ENCODE measurements around the gene COL4A2.
"Not testable (repeated sequence)": the region's sequence is repeated elsewhere in the genome, so short reads cannot be mapped to it uniquely, and the experiment has no call there.

Gene COL4A2

DNA sequence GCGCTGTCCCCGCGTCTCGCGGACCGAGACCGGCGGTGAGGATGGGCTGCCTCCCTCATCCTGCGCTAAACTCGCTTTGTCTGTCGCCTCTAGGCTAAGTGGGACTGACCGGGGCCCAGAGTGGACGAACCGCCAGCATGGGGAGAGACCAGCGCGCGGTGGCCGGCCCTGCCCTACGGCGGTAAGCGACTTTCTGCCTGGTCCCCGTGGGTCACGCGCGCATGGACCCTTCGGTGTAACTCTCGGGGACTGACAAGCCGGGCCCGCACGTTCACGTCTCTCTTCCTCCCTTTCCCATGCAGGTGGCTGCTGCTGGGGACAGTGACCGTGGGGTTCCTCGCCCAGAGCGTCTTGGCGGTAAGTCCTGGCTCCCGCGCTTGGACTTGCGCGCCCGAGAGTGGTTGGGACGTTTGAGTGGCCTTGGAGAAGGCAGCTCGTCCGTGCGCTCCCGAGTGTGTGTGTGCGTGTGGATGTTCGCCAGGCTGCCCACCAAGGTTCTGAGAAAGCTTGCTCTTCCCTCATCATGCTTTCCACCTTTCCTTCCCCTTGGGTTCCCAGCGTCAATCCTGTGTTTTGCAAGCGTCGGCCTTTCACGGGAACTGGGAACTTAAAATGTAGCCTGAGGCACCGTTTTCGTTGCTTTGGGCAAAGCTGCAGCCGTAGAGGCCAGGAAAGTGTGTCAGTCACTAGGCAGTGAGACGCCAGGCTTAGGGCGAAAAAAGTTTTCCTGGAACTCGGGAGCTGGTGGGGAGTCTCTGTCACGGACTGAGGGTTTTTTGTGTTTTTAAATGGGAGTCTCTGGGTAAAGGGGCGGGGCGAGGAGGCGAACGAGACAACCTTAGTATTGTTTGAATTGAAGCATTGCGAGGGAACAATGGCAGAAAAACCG, 927 bp downstream of the COL4A2 start:
- no peak for DNase-seq (ENCODE audit: low spot score)

DNA sequence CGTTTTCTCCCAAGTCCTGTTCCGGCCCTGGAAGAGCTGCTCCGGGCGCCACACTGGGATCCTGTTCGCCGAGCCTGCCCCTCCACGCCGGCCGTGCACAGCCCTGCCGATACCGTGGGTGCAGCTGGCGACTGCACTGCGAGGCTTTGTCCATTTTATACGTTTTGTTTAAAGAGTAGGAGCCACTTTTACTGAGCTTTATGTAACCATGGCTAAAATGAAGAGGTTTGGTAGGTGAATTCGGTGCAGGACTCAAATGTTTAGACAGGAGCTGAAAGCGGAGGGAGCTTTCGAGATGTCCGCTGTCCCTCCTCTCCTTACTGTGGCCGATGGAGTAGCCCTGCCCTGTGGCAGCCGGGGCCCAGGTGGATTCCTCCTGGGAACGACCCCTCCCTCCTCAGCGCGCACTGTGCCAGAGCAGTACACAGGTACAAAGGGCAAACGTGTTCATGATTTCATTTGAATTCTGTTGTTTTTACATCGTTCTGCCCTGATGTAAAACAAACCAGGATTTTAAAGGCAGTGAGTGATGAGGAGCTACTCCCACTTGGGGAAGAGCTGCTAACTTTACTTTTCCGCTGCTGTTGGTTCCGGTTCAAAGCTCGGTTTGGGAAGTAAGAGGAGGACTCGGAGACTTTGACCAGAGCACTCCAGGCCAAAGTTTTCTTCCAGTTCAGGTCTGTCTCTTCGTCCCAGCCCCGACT, 1.7 kb downstream of the COL4A2 start:
- DNase-seq (ENCODE audit: low spot score) = no peak

DNA sequence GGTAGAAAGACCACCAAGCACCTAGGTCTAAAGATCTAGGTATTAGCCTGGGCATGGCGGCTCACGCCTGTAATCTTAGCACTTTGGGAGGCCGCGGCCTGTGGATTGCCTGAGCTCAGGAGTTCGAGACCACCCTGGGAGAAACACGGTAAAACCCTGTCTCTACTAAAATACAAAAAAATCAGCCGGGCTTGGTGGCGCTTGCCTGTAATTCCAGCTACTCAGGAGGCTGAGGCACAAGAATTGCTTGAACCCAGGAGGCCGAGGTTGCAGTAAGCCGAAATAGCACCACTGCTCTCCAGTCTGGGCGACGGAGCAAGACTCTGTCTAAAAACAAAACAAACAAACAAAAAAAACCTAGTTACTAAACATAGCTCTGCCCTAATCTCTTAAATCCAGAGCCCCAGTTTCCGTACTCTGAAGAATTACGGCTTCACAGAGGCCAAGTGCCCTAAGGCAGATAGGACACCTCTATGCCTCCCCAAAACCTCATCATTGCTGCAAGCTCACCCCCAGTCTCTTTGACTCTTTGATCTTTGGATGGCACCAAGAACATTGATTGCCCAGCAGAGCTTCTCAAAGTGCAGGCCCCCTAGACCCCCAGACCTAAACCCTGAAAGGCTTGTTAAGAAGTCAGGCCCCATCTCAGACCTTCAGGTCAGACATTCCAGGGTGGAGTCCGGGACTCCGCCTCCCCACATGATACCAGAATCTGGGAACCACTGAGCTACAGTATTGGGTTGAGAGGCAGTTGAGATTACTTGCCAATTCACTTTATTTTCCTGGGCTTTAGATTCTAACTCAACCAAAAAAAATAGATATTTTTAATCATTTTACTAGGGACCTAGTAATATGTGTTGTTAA, 2.8 kb downstream of the COL4A2 start:
- no peak for DNase-seq (ENCODE audit: low spot score)

DNA sequence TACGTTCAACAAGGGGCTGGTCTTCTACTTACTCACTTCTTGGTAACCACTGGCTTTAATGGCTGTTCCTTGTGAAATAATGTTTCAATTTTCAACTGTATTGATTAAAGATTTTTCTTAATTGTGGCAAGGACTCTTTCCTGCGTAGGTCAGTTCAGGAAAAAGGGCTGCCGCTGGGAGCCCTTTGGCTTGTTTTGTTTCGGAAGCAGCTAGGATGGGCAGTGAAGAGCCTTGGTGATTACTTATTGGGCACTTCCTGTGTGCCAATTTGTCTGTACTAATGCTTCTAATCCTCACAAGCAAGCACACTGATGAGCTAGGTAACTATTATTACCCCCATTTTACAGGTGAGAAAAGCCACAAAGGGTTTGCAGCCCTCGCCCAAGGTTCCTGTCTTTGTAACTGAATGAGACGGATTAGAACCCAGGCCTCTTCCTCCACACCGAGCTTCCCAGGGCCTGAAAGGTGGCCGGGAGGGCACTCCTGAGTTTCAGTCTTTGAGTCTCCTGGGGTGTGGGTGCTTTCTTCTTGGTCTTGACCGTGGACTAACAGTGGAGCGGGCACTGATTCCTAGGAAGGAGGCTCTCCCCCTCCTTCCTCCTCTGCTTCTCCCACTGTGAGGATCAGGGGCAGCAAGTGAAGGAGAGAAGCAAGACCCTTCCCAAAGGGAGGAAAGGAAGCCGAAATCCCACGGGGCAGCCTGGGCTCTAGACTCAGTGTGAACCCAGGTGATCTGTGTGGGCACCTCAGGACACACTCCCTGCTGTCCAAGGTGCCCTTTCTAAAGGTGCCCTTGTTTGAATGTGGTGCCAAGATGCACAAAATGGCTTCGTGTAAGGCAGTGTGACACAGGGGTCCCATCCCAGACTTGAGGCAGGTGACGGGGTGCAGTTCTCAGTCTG, 3.7 kb downstream of the COL4A2 start:
- no peak for DNase-seq (ENCODE audit: low spot score)

DNA sequence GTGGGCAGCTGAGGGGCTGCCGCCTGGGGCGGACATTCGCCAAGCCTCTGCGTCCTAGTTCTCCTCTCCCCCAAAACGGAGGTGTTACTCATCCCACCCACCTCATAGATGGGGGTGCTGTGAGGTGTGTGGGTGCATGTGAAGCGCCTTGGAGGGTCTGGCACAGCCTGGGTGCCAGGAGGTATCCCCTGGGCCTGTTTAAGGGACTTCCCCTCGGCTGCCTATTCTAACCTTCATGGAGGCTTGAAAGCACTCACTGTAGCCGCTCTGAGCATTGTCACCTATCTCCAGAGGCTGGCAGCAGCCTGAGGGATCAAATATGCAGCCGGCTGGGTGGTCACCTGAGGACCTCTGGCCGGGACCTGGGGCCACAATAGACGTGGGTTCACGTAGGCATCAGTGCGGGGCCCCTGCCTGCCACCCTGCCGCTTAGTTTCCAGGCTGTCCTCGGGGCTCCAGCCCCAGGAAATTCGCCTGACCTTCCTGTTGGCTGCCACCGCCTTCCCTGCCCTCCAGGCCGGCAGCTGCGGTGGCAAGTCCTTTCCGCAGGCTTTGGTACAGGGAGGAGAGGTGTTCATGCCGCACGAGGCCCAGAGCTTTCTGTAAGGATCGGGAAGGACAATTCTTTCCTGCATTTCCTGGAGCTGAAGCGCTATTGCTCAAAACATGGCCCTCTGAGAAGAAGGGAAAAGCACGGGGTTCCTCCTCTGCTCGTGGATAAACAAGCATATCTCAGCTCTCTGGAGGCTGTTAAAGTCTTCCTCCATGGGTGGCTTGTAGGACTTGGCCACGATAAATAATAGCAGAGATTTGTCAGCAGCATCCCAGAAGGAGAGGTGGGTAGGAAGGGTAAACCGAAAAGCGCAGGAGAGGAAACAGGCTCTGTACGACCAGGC, 4.6 kb downstream of the COL4A2 start:
- no peak for DNase-seq (ENCODE audit: low spot score)

DNA sequence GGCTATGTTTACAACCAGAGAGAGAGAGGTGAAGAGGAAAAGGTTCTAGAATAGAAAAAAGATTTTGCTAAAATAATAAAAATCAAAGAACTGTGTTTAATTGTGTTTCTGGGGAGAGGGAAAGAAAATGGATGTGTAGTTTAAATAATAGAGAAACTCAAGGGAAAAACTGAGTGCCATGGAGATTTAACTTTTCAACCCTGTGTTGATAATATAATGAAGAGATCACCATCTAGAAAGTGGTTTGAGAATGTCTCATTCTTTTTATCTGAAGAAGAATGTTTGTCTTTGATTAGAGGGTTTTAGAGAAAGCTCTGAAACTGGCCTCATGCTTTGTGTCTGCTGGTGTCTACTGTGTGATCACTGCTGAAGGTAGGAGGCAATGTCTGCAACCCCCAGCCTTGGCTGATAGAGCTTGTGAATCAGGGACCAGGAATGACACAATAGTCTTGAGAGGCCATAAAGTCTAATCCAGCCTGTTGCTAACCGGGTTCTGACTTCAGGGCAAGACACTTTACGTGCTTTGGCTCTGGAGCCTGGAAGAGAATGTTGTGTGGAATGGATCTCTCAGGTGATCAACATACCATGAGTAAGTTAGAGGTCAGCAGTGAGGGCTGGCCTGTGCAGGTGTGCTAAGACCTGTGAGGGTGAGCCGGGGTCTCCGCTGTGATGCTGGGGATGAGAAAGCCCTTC, 5.4 kb downstream of the COL4A2 start:
- DNase-seq (ENCODE audit: low spot score) = no peak

DNA sequence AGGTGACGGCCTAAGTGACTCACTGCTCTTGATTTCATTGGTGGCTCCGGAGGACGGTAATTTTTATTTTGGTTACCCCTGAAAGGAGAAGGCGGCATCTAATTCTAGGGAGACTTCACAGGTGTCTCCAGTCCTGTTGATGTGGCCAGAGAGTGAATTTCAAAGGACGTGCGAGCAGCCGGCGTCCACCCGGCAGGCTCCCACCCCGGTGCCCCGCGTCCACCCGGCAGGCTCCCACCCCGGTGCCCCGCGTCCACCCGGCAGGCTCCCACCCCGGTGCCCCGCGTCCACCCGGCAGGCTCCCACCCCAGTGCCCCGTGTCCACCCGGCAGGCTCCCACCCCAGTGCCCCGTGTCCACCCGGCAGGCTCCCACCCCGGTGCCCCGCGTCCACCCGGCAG, 6.2 kb downstream of the COL4A2 start:
- DNase-seq (ENCODE audit: low spot score) = not testable (repeated sequence)

DNA sequence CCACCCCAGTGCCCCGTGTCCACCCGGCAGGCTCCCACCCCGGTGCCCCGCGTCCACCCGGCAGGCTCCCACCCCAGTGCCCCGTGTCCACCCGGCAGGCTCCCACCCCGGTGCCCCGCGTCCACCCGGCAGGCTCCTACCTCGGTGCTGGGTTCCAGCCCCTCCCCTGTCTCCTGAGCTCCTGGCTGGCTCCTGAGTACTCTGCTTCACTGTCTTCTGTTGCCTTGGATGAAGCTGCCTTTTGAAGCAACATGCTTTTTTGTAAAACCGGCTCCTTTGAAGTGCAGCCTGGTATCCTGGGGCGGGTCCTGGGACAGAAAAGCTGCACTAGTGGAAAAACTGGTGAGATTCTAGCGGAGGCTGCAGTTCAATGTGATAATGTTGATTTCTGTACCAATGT, 6.6 kb downstream of the COL4A2 start:
- DNase-seq (ENCODE audit: low spot score) = not testable (repeated sequence)

DNA sequence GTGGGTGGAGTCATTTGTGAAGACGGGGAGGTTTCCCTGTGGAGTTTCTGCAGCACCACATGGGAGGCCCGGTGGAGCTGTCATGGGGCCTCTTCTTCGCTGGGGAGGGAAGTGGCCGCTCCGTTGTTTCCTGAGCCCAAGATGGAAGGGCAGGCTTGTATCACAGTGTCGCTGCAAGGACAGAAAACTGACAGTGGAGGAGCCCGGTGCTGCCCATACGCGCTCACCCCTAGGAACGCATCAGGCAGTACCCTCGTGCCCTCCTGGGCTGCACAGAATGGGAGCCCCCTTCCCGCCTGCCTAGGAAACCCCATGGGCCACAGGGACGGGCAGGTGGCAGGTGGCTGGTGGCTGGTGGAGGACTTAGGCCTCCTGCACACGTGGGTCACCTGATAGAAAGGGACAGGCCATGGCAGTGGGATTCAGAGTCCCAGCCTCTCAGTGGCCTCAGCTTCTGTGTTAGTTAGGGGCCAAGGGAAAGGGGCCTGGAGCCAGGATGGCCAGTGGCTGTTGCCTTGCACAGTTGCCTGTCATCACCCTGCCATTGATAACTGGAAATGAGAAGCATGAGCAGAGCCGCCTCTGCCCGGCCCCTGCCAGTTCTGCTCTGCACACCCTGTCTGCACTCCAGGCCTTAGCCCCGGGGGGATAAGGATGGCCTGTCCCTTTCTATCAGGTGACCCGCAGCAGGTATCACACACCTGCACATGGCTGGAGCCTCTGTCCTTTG, 7.6 kb downstream of the COL4A2 start:
- no peak for DNase-seq (ENCODE audit: low spot score)

DNA sequence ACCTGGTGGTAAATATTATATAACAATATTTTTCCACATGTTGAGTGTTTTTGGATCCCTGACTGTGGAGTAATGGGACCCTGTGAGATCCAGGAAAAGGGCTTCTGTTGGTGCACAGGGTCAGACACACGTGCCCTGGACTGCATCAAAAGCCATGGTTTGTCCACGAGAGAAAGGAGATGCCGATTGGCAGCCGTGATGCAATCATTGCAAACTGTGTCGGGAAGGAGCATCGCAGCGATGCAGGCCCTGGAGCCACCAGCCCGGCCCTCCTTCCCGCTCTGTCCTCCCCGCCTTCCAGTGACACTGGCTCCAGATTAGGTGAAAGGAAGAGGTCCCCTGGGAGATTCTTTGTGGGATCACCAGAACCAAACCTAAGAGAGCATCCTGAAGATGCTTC, 9.1 kb downstream of the COL4A2 start:
- DNase-seq (ENCODE audit: low spot score) = no peak

DNA sequence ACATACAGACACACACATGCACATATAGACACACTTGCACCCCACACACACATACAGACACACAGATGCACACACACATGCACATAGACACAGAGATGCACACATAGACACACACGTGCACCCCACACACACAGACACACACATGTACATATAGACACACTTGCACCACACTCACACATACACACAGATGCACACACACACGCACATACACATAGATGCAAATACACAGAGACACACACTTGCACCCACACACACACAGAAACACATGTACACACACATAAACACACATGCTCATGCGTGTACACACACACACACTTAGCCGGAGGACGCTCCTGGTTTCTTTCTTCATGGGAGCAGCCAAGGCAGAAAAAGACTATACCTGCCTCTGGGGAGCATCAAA, 10.0 kb downstream of the COL4A2 start:
- DNase-seq (ENCODE audit: low spot score) = no peak

DNA sequence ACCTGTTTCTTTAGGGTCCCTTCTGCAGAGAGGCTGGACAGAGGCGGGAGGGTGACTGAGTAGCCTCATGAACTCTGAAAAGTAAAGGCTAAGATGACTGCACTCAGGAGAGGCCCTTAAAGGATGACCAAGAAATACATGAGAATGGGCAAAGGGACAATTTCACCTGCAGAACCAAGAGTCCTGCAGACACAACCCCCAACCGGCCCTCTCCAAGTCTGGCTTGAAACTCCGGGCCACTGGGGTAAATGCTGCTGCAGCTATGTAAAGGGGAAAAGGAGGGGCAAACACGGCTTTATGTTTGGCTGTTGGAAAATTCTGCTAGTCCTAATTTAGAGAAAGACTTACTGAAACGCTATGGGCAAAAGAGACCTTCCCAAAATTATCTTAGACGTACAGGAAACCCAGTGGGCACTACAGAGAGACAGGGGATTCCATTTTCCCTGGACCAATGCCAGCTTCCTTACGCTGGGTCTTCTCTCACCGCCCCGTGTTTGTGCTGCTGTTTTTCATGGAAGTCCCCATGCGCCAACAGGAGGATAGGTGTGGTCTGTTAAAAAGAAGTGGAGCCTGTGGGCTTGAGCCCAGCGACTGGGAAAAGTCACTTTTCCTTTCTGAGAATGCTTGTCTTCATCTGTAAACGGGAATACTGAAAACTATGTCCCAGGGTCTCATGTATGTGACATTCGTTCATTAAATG, 10.6 kb downstream of the COL4A2 start:
- no peak for DNase-seq (ENCODE audit: low spot score)

DNA sequence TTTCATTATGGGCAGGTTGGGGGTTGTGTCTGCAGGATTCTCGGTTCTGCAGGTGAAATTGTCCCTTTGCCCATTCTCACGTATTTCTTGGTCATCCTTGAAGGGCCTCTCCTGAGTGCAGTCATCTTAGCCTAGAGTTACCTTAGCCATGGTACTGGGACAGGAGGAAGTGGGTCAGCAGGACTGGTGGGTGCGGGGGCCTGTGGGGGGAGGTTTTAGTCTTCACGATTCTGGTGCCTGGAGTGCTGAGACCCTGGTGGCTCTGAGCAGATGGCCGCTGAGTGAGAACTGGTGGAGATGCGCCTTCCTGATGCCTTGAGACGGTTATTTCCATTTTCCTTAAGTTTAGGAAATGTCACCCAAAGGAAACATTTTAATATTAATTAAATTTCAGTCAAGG, 11.8 kb downstream of the COL4A2 start:
- DNase-seq (ENCODE audit: low spot score) = no peak

DNA sequence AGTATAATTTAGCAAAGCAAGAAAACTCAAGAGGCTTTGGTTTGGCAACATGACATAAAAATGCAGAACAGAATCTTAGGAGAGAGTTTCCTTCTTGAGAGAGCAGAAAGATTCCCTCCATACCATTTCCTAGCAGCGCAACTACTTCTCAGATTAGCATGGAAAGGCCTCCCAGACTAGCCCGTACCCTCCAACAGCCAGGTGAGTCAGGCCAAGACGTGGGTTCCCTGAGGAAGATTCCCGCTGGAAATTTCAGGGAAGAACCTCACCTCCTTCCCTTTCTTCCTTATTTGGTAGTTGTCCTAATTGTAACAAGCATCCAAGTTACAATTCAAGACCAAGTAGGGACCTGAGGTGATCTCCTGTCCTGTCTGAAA, 12.3 kb downstream of the COL4A2 start:
- no peak for DNase-seq (ENCODE audit: low spot score)

DNA sequence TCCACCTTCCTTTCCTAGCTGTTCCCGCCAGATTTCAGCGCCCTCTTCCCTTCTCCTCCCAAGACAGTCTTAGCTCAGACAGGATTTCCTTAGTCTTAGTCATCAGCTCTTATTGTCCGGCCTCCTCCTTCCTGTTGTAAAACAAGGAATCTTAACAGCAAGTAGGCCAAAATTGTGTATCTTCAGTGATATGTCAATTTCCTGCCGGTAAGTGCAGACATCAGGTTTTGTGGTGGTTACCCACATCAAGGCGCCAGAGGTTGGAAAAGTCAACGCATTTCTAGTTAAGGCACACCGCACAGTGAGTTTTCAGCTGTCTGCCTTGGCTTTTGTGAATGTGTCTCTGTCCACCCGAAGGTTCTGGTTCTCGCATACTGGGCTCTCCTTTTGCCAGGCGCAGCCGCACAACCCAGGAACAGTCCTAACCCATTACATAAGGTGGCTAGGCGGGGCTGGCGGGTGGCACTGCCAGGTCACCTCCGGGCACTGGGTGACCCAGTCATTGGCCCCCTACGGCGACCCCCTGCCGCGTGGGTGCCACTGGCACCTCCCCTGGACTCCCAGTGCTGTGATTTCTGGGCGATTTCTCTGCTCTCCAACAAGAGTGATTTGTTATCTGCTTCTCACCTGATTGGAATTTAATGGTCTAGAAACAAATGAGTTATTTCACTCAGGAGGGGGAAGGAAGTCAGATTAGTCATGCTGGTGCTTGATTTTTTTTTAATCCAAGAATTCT, 12.9 kb downstream of the COL4A2 start:
- no peak for DNase-seq (ENCODE audit: low spot score)

DNA sequence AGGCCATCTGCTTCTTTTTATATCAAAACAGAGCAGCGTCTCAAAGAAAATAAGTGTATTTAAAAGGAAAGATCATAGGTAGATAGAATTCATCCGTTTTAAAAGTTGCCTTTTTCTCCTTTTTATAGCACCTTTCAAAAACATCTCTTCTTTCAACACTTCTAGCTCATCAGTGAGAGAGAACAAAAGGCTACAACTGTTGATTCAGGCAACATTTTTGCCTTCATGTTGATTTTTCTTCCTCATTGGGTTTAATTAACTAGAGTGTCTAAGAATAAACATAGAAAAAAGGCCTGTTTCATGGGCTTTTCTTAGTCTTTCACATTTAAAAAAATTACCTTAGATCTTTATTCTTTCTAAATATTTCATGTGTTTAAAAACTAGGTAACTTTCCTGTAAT, 13.6 kb downstream of the COL4A2 start:
- no peak for DNase-seq (ENCODE audit: low spot score)

DNA sequence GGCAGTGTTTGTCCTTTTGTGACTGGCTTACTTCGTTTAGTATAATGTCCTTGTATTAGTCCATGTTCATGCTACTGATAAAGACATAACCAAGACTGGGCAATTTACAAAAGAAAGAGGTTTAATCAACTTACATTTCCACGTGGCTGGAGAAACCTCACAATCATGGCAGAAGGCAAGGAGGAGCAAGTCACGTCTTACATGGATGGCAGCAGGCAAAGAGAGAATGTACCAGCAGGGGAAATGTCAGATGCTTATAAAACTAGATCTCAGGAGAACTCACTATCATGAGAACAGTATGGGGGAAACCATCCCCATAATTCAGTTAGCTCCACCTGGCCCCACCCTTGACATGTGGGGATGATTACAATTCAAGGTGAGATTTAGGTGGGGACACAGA, 14.5 kb downstream of the COL4A2 start:
- DNase-seq (ENCODE audit: low spot score) = not testable (repeated sequence)

Measured in hematopoietic multipotent progenitor cell treated with erythropoietin and hydrocortisone succinate and interleukin-3 and kit ligand, for 15 days (in vitro differentiated cells).